K562 (cell line): Measurements from ENCODE around the gene KRTAP3-2. TPM values are rescaled to one million over a fixed set of nuclear protein-coding genes. Genes with fewer than 3 reads are reported as not detected.

Source experiments
- ATAC-seq: fragments of 200-7000 bp; cut with Tn5 transposase; 3 replicates; pipeline ENCODE4 v1.9.1; 2020; ENCODE audit warnings: moderate library complexity
- BruUV-seq: library from RNA; stranded (reverse); fragments of 400-500 nt; replicated peaks from 2 replicates; lab custom pipeline; 2021; lab: Mats Ljungman, UMichigan
- CTCF ChIA-PET: fragments of 300-600 bp; formaldehyde crosslinking; extraction: SDS; loops from one replicate; lab custom pipeline; 2021; ENCODE audit warnings: low intra/inter-chr PET ratio; lab: Yijun Ruan, JAX
- POLR2A ChIA-PET: fragments of 300-600, 350-650 bp; sonication (Branson Sonifier 250); formaldehyde crosslinking; extraction: SDS; loops from one replicate; lab custom pipeline; 2021; ENCODE audit warnings: antibody characterized with exemption, inconsistent platforms; lab: Yijun Ruan, JAX
- DNase-seq, 4 experiments: peaks; one replicate each; pipeline versions ENCODE4 v3.0.0 to v3.0.0-alpha.2; 2011 to 2018; ENCODE audit warnings: low spot score in 3 of 4, mixed read lengths in 3 of 4; ENCODE audit errors: extremely low read depth in 1 of 4
- FAIRE-seq: peaks from 2 replicates; lab custom pipeline; 2011; peaks lifted over from hg19 to GRCh38; lab: Jason Lieb, UNC
- H2AFZ ChIP-seq: 2 replicates; pipeline ENCODE4 v1.6.0; 2011; ENCODE audit warnings: low read depth, low read length, control low read depth, inconsistent platforms
- H3K27ac ChIP-seq: fragments of 200-600 bp; 3 replicates; pipeline ENCODE4 v1.8.0; 2011; ENCODE audit warnings: low read depth, mild to moderate bottlenecking, control low read depth, inconsistent platforms, low read length, moderate library complexity, mixed read lengths; ENCODE audit errors: extremely low read depth
- H3K27me3 ChIP-seq, 2 experiments: fragments of 300-600 bp in 1 of 2; 2 replicates in 1 of 2; 3 replicates in 1 of 2; pipeline versions ENCODE4 v1.6.0 to v1.8.0; 2011; ENCODE audit warnings: inconsistent platforms in 2 of 2, low read length in 2 of 2, mild to moderate bottlenecking in 1 of 2, mixed read lengths in 1 of 2, moderate library complexity in 1 of 2; ENCODE audit not compliant: control insufficient read depth in 2 of 2, insufficient read depth in 2 of 2
- H3K36me3 ChIP-seq: fragments of 300-600 bp; 3 replicates; pipeline ENCODE4 v1.8.0; 2011; ENCODE audit warnings: mild to moderate bottlenecking, low read length, inconsistent platforms; ENCODE audit not compliant: control insufficient read depth, insufficient read depth
- H3K4me1 ChIP-seq, 2 experiments: fragments of 200-600 bp in 1 of 2; replicated peaks in 1 of 2; 2 replicates in 1 of 2; 3 replicates in 1 of 2; pipeline versions ENCODE4 v1.5.1 to v1.8.0; 2011; ENCODE audit warnings: inconsistent platforms in 2 of 2, low read length in 2 of 2, mild to moderate bottlenecking in 1 of 2, mixed read lengths in 1 of 2, moderate library complexity in 1 of 2; ENCODE audit not compliant: control insufficient read depth in 2 of 2, insufficient read depth in 2 of 2
- H3K4me2 ChIP-seq: 2 replicates; pipeline ENCODE4 v1.6.1; 2011; ENCODE audit warnings: low read length, control low read depth, inconsistent platforms, mixed read lengths; ENCODE audit not compliant: insufficient read depth
- H3K4me3 ChIP-seq: fragments of 200-600 bp; sonication (generic), shearing (Covaris generic); 2 replicates; pipeline ENCODE4 v1.5.1; 2016; ENCODE audit warnings: control low read depth, inconsistent platforms
- H3K79me2 ChIP-seq: fragments of 200-600 bp; 3 replicates; pipeline ENCODE4 v1.8.0; 2011; ENCODE audit warnings: low read length, inconsistent platforms; ENCODE audit not compliant: control insufficient read depth, insufficient read depth
- H3K9ac ChIP-seq, 2 experiments: 2 replicates each; pipeline versions ENCODE4 v1.6.0 to v1.6.1; 2011; ENCODE audit warnings: low read depth in 2 of 2, low read length in 2 of 2, control low read depth in 1 of 2, inconsistent platforms in 1 of 2, mild to moderate bottlenecking in 1 of 2, mixed read lengths in 1 of 2; ENCODE audit not compliant: insufficient read depth in 1 of 2
- H3K9me1 ChIP-seq: one replicate; pipeline ENCODE4 v1.6.0; 2011; ENCODE audit warnings: inconsistent platforms, mild to moderate bottlenecking, low read length, moderate library complexity; ENCODE audit not compliant: control insufficient read depth, insufficient read depth
- H3K9me3 ChIP-seq: replicated peaks from 2 replicates; pipeline ENCODE4 v1.5.1; 2011; ENCODE audit warnings: low read depth, low read length, inconsistent platforms; ENCODE audit not compliant: control insufficient read depth, insufficient read depth
- H4K20me1 ChIP-seq: replicated peaks from 2 replicates; pipeline ENCODE4 v1.6.1; 2011; ENCODE audit warnings: low read length, inconsistent platforms, mixed read lengths; ENCODE audit not compliant: control insufficient read depth, insufficient read depth
- BCOR ChIP-seq: fragments of 450-650 bp; IDR thresholded peaks from 2 replicates; pipeline ENCODE4 v1.6.1; 2016
- CBX2 ChIP-seq: fragments of 200-600 bp; sonication (generic); IDR thresholded peaks from one replicate; pipeline ENCODE4 v1.6.1; 2012; ENCODE audit warnings: mild to moderate bottlenecking, low read length, inconsistent platforms; ENCODE audit not compliant: insufficient read depth, poor library complexity, severe bottlenecking
- GABPB2 ChIP-seq: fragments of 250-450 bp; sonication (Bioruptor Pico); conservative IDR thresholded peaks from 2 replicates; pipeline ENCODE4 v1.5.1; 2021; ENCODE audit warnings: mild to moderate bottlenecking
- ZNF780A ChIP-seq: fragments of 250-450 bp; sonication (Bioruptor Pico); IDR thresholded peaks from 2 replicates; pipeline ENCODE4 v1.5.0; 2021; ENCODE audit warnings: mild to moderate bottlenecking
- WGBS: fragments of 100-300 bp; shearing (Covaris generic); methylation state at CpG from one replicate; pipeline ENCODE4 v1.1.6; 2016; ENCODE audit warnings: low coverage, mixed read lengths; ENCODE audit not compliant: insufficient coverage; ENCODE audit errors: missing lambda C conversion rate; 5-methylcytosine and 5-hydroxymethylcytosine counted together
- in situ Hi-C: fragments of 300-500 bp; cut with MboI; formaldehyde crosslinking; loops from 4 replicates; pipeline ENCODE4 v1.15.0; 2018; ENCODE audit warnings: inconsistent platforms, mixed read lengths
- intact Hi-C: fragments of 100-400 bp; cut with micrococcal nuclease; formaldehyde crosslinking; loops from 2 replicates; pipeline ENCODE4 v1.14.2; 2022
- polyA plus RNA-seq, 8 experiments: library from polyadenylated mRNA; depleted of rRNA in 4 of 8; stranded (reverse) in 5 of 8; unstranded in 3 of 8; fragments of >200 nt; fragmentation: Nextera tagmentation in 2 of 8; fragmentation: Illumina TruSeq in 1 of 8; extraction: Ambion mirVana in 2 of 8; extraction: Trizol in 1 of 8; gene quantifications; 2 replicates each; pipeline versions ENCODE4 v1.2.1 to v1.2.3, GENCODE V29; 2011 to 2014; ENCODE audit warnings: inconsistent platforms in 1 of 8, missing spikeins in 1 of 8
- total RNA-seq, 7 experiments: library from RNA; depleted of rRNA in 6 of 7; stranded (reverse); fragments of >200 nt in 6 of 7; fragmentation: Illumina TruSeq in 2 of 7; extraction: Trizol in 2 of 7; gene quantifications; 2 replicates each; pipeline versions ENCODE4 v1.2.1 to v1.2.3, GENCODE V29; 2011 to 2021; ENCODE audit warnings: low replicate concordance in 1 of 7

The KRTAP3-2 gene
- total and polyA plus RNA-seq, 9 of the 15 experiments (the other 6 are each of a cell fraction or from before 2014, with no cell fraction given) = not detected

- intact Hi-C loops = no loop called here
- CTCF ChIA-PET = no interaction called here
- no peaks in the 10 kb centered on the region for H4K20me1 ChIP-seq
- under 1% methylated on average over 12 of the region's 12 CpGs for WGBS
- no peak within 1 kb of the TSS for H3K9ac ChIP-seq
- POLR2A ChIA-PET = interaction anchor here (0.6 to 1.0 kb wide), 2 partner anchors 29 to 48 kb away, joined by 4 read pairs; no protein-coding TSS in a partner anchor
- H3K4me3 ChIP-seq = no peak within 1 kb of the TSS
- no peak within 1 kb of the TSS for H3K4me2 ChIP-seq
- no peaks in the 10 kb centered on the region for H3K36me3 ChIP-seq
- H3K27ac ChIP-seq = no peak within 1 kb of the TSS
- no peaks in the 10 kb centered on the region for H3K9me1 ChIP-seq
- in situ Hi-C loops = no loop called here
- FAIRE-seq = no peak
- BruUV-seq = no TSS peak
- peaks cover 0 to 21% of the 10 kb centered on the region in 2 experiments; a peak in 2 of 5 replicates for H3K27me3 ChIP-seq
- no peak within 1 kb of the TSS for H2AFZ ChIP-seq
- H3K4me1 ChIP-seq = peaks cover 0 to 4% of the 10 kb centered on the region in 2 experiments; a peak in 1 of 5 replicates
- no peaks in the 10 kb centered on the region for H3K79me2 ChIP-seq
- TF ChIP-seq GABPB2 (no peak), BCOR (no peak), ZNF780A (CRISPR knock-in tag) (no peak), CBX2 (no peak)
- TF ChIP-seq, all 486 proteins: peak for 0
- ATAC-seq (no peak), DNase-seq (no peak)
- no peaks in the 10 kb centered on the region for H3K9me3 ChIP-seq
Observed at GRCh38 chr17:41029633-41030245, 30.0 kb upstream of the KRTAP3-2 start, which contains the start of gene KRTAP1-4. KRTAP1-4 (minus strand) TSS chr17:41030195; CDS start chr17:41030078, 117 bp downstream.
